ENCODE measurements around the gene DNPH1. TPM values are rescaled to one million over a fixed set of nuclear protein-coding genes. Genes with fewer than 3 reads are reported as not detected.

Gene DNPH1
- total RNA-seq, 6 donors from 2014 or later: 15.7 to 63.4 (median 44.4) TPM

DNA sequence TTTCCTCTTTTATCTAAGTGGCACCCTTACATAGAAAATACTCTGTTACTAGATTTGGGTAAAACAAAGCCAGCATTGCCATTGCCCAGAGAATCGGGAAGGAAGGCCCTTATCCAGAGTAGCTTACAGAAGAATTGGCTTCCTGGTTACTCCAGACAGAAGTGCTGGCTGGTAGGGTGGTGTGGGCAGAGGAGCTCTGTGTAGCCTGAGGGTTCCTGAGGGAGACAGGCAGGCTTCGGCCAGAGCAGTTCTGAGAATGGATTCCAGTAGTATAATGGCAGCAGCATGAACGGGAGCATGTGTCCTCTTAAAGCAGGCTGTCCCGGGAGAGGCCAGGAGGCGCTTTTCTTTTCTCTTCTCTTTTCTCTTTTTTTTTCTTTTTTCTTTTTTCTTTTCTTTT, 35.4 kb downstream of the DNPH1 start:
- 90 to 98% methylated on average over 5 of the region's 5 CpGs for WGBS, 2 donors

GRCh38 chr6:43192911-43193310, 36.4 kb downstream of the DNPH1 start:
- H3K9me3 ChIP-seq: no peaks in the 10 kb centered on the region
- no peak for TF ChIP-seq POLR2AphosphoS5 (IDR thresholded peaks at IDR 0.05)
- TF ChIP-seq EP300 (IDR thresholded peaks at IDR 0.05): no peak
- no peak for TF ChIP-seq POLR2A (IDR thresholded peaks at IDR 0.05)
- no peak for TF ChIP-seq CTCF (IDR thresholded peaks at IDR 0.05)
- peak in 1 of 2 donors; percentile 6 for DNase-seq
- no peaks in the 10 kb centered on the region for H3K4me1 ChIP-seq
- WGBS, 2 donors: 94% methylated on average over 9 of the region's 9 CpGs
- H3K27ac ChIP-seq: no peak overlapping the region
- H3K4me3 ChIP-seq: no peak overlapping the region
- no peaks in the 10 kb centered on the region for H3K27me3 ChIP-seq
- ATAC-seq (ENCODE audit: low FRiP score in 2 of 2): no peak
- H3K36me3 ChIP-seq: peaks cover 7 to 83% (median 63%) of the 10 kb centered on the region in 4 donors

More for the DNA sequence above, 35.4 kb downstream of the DNPH1 start:
- no peak overlapping the region for H3K27ac ChIP-seq
- DNase-seq (peak in 1 of 2 donors; percentile 2), ATAC-seq (ENCODE audit: low FRiP score in 2 of 2) (no peak)
- TF ChIP-seq POLR2AphosphoS5 (IDR thresholded peaks at IDR 0.05) (no peak), EP300 (IDR thresholded peaks at IDR 0.05) (no peak), POLR2A (IDR thresholded peaks at IDR 0.05) (no peak)
- no peaks in the 10 kb centered on the region for H3K9me3 ChIP-seq
- no peaks in the 10 kb centered on the region for H3K27me3 ChIP-seq
- H3K4me1 ChIP-seq: no peaks in the 10 kb centered on the region
- H3K4me3 ChIP-seq: no peak overlapping the region
- peaks cover 2 to 83% (median 62%) of the 10 kb centered on the region in 4 donors for H3K36me3 ChIP-seq

DNA sequence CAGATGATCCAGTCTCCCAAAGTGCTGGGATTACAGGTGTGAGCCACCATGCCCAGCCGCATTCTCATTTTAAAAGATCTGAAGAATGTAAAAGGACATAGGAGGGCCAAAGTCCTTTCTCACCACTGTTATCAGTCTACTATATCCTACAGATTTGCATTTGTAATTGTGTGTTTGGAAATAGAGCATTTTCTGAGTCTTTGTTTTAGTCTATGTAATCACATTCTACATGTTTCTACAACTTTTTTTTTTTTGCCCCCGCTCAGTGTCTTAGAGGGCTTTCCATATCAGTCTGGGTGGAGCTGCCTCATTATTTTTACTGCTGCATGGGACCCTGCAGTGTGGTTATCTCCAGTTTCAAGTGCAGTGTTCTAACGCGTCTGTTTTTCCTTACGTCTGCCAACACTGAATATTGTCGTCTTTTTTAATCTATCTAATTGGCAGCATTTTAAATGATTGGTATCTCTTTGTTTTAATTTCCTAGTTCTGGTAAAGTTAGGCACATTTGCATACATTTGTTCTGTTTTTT, 39.4 kb downstream of the DNPH1 start:
- WGBS, 2 donors: 86 to 89% methylated on average over 6 of the region's 6 CpGs
- Histone ChIP-seq H3K27me3 (no peaks in the 10 kb centered on the region), H3K36me3 (peaks cover 7 to 80% (median 59%) of the 10 kb centered on the region in 4 donors), H3K27ac (no peak overlapping the region), H3K4me3 (no peak overlapping the region), H3K4me1 (no peaks in the 10 kb centered on the region), H3K9me3 (no peaks in the 10 kb centered on the region)
- no peak for TF ChIP-seq POLR2AphosphoS5 (IDR thresholded peaks at IDR 0.05)
- TF ChIP-seq CTCF (IDR thresholded peaks at IDR 0.05): no peak
- TF ChIP-seq EP300 (IDR thresholded peaks at IDR 0.05): no peak
- TF ChIP-seq POLR2A (IDR thresholded peaks at IDR 0.05): no peak
- no peak for DNase-seq
- no peak for ATAC-seq (ENCODE audit: low FRiP score in 2 of 2)

DNA sequence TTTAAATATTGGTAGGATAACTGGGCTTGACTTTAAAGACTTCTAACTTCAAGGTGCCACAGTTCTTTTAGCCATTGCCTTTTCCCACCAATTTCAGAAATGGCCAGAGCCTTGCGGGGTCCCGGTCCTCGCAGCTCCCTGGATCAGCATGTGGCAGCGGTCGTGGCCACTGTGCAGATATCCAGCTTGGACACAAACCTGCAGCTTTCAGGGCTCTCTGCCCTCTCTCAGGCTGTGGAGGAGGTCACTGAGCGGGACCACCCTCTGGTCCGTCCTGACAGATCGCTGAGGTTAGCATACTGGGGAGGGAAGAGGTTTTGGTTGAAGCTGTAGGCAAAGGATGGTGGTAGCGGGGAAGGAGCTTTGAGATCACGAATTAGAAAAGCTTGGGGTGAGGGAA, 40.9 kb downstream of the DNPH1 start:
- Histone ChIP-seq H3K36me3 (peaks cover 7 to 71% (median 45%) of the 10 kb centered on the region in 4 donors), H3K4me3 (no peak overlapping the region), H3K4me1 (peaks cover 2 to 7% (median 5%) of the 10 kb centered on the region in 4 donors), H3K27ac (no peak overlapping the region), H3K9me3 (no peaks in the 10 kb centered on the region), H3K27me3 (no peaks in the 10 kb centered on the region)
- TF ChIP-seq EP300 (IDR thresholded peaks at IDR 0.05) (no peak), POLR2AphosphoS5 (IDR thresholded peaks at IDR 0.05) (no peak), CTCF (IDR thresholded peaks at IDR 0.05) (no peak), POLR2A (IDR thresholded peaks at IDR 0.05) (no peak)
- ATAC-seq (ENCODE audit: low FRiP score in 2 of 2): no peak
- DNase-seq: peak in 1 of 2 donors; percentile 0
- WGBS, 2 donors: 94 to 96% methylated on average over 8 to 10 of the region's 10 CpGs

DNA sequence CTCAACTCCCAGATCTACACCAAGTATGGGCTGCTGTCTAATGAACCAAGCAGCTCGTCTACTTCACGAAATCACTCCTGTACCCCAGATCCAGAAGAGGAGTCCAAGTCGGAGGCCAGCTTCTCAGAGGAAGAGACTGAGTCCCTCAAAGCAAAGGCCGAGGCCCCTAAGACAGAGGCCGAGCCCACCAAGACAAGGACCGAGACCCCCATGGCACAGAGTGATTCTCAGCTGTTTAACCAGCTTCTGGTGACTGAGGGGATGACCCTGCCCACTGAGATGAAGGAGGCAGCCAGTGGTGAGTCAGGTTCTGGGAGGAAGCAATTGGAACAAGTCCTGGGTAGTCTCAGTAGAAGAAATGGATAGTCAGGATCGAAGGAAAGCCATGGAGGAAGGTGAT, 41.5 kb downstream of the DNPH1 start:
- Histone ChIP-seq H3K9me3 (no peaks in the 10 kb centered on the region), H3K27me3 (no peaks in the 10 kb centered on the region), H3K4me1 (peaks cover 8 to 13% (median 11%) of the 10 kb centered on the region in 4 donors), H3K4me3 (no peak overlapping the region), H3K27ac (no peak overlapping the region), H3K36me3 (peaks cover 7 to 65% (median 40%) of the 10 kb centered on the region in 4 donors)
- no peak for TF ChIP-seq POLR2A (IDR thresholded peaks at IDR 0.05)
- TF ChIP-seq EP300 (IDR thresholded peaks at IDR 0.05): no peak
- TF ChIP-seq CTCF (IDR thresholded peaks at IDR 0.05): no peak
- no peak for TF ChIP-seq POLR2AphosphoS5 (IDR thresholded peaks at IDR 0.05)
- WGBS, 2 donors: 94 to 100% methylated on average over 6 to 7 of the region's 7 CpGs
- ATAC-seq (ENCODE audit: low FRiP score in 2 of 2) (no peak), DNase-seq (peak in 1 of 2 donors; percentile 1)

Measured in upper lobe of left lung (tissue), 6 donors.